TTC549 (cell line): ENCODE data around the gene PXDN.

Source experiments
- FAIRE-seq: peaks from 2 replicates; lab custom pipeline; 2012; peaks lifted over from hg19 to GRCh38; lab: Jason Lieb, UNC

Gene PXDN

DNA sequence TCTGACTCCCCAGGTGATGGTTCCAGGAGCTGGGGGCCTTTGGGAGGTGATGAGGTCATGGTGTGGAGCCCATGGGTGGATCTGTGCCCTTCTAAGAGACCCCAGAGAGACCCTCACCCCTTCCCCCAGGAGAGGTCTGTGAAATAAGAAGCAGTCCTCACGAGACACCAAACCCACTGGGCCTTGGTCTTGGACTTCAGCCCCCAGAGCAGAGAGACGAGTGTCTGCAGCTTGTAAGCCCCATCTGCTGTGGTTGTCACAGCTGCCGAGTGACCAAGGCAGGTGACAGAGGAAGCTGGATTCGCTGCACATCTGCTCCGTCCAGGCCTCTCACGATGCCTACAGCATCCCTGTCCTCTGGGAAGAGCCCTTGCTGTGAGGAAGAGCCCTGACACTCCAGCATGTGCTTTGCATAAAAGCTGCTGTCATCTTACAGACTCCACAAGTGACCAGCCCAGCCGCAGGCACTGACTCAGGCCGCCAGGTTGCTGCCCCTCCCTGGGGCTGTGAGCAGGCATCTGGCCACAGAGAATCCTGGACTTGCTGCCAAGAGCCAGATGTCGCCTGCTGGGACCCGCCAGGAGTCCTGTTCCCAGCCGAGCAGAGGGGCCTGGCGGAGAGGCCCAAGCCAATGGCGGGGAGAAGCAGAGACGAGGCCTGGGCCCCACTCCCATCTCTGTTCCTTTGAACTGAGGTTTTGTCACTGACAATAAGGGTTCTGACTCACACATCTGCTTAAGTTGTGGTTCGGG, 150.8 kb downstream of the PXDN start:
- no peak for FAIRE-seq

DNA sequence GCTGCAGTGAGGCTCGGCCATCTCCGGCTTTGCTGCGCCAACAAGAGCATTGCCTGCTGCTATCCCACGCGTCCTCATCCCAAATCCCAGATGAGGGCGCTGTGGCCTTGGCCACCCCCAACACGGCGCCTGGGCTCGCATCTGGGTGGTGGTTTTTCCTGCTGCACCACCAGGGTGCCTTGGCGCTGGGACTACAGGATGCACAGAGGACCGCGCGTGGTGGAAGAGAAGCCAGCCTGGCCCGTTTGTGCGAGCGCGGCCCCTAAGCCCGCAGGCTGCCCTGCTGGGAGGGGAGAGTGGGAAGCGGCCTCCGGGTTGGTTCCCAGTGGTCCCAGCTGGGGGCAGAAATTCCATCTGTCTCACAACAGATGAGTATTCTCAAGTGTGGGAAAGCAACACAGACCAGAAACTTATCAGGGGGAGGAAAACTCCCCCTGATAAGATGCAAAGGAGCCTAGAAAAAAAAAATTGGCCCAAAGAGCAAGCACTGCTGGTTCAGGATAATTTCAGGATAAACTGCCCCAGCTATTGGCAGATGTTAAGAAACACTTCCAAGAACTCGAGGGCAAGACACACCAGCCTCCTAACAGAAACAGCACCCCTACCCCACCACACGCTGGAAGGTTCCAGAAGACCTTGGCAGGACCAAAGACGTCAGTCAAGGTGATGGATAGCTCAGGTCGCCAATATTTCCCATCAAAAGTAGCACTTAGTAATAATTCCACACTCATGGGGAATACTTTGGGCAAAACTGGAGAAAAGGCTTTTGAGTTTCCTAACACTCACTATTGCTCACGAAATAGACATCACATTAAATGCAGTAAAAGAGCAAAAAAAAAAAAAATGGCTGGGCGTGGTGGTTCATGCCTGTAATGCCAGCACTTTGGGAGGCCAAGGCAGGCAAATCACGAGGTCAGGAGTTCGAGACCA, 152.1 kb downstream of the PXDN start:
- no peak for FAIRE-seq

DNA sequence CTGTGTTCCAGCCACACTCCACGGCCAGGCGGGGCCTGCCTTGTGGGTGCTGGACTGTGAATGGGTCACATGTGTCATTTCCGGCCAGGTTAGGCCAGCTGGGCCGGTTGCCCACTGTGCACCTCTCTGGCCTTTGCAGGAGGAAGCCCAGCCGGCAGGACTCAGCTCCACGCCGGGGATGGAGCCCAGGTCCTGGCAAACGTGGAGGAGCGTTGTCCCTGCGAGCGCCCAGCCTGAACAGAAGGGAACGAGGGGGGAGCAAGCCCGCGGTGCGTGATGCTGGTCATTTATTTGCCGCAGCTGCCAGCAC, 152.9 kb downstream of the PXDN start:
- no peak for FAIRE-seq

DNA sequence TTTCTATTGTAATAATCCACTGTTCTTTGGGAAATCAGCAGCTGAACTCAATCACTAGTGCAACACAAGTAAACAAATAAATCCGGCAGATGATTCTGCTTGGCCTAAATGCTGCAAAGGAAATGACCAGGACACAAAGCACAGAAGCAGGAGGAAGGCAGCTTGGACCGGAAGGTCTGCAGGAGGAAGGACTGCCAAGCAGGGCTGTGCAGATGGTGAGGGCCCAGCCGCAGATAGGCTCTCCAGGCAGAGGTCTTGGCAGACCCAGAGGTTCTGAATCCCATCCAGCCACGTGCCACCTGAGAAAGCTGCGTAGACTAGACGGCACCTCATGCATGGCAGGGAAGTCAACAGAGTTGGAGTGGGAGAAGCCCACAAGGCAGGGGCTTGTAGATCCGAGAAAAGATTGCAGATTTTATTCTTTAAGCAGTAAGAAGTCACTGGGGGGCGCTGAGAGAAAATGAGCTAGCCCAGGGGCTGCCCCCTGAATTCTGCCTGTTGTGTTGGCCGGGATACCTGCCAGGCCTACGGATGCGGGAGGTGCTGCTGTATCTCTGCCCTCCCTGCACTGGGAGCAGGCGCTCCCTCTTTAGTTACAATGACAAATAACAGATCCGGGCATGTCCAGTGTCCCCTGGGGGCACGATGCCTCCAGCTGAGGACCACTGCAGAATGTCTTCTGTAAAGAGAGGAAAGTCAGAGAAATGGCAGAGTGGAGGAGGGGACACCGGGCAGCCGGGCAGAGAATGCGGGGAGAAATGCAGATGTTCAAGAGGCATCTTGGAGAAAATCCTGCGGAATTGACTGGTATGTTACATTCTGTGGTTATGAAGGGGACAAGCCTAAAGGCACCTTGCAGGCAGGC, 153.5 kb downstream of the PXDN start:
- no peak for FAIRE-seq

DNA sequence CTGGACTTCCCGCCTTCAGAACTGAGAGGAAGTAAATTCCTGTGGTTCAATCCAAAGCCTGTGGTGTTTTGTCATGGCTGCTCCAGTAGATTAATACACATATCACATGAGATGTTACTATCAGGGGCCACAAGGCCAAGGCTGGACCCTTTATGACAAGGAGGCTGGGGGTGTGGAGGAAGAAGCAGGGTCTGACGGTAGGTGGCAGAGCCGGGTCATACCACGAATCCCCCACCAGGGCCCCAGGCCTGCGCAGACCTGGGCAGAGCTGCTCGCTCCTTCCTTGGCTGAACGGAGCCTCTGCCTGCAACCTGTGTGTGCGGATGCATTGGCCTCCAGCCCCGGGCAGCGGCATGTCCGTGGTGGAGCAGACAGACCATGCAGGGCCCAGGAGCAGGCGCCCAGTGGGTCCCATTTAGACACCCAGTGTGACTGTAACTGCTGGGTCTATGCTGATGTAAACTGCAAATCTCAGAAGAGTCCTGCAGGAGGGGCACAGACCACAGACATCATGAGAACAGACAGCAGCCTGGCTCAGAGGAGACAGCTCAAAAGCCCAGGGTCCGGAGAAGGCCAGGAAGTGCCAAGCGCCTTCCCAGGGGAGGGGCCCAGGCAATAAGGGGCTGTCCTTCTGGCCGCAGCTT, 155.2 kb downstream of the PXDN start:
- FAIRE-seq = no peak

DNA sequence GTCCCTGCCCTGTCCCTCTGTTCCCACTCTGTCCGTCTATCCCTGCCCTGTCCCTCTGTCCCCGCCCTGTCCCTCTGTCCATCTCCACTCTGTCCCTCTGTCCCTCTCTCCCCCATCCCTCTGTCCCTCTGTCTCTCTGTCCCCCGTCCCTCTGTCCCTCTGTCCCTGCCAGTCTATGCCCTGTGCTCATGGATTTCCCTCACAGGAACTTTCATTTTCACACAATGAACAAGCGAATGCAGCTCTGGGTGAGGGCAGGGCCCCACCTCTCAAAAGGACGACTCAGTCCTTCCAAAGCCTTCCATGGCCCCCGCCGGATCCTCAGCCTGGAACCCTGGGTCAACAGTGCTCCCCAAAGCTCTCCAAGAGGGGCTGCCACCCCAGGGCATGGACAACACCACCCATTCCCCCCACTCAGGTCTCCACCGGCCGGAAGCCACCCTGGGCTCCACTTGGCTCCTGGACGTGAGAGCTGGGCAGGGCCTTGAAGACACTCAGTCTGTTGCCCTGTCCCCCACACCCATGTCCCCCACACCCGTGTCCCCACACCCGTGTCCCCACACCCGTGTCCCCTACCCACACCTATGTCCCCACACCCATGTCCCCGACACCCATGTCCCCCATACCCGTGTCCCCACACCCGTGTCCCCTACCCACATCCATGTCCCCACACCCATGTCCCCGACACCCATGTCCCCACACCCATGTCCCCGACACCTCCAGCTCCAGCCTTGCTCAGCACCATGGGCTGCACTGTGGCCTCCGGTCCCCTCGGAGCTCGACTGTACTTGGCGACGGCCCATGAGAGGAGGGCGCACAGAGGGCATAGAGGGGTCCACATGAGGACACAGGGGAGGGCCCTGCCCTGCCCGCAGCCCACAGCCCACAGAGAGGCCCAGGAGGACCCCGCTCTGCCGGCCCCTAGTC, 156.0 kb downstream of the PXDN start:
- FAIRE-seq = no peak

DNA sequence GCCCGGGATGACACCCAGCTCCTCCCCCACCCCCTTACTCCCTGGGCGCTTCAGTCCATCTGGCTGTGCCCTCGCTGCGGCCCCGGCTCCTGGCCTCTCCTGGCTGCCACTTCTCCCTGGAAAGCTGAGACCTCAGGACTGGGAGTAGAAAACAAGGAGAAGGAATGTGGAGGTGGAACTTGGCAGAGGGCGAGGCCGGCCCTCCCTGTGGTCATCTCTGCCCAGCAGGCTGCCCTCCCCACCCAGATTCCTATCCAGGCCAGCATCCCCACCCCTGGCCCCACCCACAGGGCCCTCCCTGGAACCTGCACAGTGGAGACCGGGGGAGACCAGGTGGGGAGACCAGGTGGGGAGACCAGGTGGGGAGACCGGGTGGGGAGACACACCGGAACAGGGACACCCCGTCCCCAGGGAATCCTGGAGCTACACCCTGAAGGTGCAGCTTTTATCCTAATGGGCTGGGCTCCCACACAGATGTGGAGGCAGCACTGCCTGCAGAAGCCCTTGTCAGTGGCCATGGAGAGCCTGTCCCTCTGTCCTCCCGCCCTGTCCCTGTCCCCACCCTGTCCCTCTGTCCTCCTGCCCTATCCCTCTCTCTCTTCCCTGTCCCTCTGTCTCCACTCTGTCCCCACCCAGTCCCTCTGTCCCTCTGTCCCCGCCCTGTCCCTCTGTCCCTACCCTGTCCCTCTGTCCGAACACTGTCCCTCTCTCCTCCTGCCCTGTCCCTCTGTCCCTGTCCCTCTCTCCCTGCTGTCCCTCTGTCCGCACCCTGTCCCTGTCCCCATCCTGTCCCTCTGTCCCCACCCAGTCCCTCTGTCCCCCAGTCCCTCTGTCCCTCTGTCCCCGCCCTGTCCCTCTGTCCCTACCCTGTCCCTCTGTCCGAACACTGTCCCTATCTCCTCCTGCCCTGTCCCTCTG, 157.1 kb downstream of the PXDN start:
- FAIRE-seq = no peak

DNA sequence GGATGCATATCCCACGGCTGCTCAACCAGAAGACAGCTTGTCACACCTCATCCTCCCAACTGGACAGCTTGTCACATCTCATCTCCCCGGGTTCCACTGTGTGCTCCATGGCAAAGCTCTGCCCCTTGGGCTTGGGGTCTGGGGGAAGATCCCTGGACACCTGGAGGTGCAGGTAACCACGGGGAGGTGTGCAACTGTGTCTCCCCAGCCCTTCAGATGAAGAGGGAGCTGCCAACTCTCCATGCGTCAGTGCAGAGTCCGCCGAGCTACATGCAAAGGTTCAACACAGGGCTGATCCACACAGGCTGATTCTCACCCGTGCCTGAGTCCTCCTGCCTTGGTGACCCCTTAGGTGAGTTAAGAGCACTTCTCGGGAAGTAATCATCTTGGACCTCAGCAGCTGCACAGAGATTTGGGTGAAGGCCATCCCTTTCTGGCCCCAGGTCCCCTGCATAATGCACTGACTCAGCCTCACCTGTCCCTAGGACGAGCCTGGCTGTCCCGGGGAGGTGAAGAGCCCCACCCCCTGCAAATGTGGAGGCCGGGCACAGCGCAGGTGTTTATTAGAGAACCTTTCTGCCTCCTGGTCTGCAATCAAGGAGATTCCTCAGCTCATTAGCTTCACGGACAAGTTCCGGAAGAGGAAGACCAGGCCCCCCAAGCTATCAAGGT, 157.9 kb downstream of the PXDN start:
- FAIRE-seq = no peak

DNA sequence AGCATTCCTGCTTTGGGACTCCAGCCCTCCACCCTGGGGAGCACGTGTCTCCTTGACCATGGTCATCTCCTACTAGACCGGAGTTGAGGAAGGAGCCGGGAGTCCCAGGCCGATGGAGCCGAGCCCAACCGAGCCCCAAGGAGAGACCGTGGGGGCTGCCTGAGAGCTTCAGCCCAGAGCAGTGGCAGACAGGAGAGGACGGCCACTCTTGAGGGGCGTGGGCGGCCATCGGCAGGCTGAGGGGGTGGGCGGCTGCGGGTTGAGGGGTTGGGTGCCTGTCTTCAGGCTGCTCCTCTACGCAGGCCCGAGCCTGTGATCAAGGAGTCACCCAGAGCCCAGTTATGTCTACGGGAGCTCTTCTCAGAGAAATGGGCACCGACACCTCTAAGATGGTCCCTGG, 158.7 kb downstream of the PXDN start:
- no peak for FAIRE-seq

DNA sequence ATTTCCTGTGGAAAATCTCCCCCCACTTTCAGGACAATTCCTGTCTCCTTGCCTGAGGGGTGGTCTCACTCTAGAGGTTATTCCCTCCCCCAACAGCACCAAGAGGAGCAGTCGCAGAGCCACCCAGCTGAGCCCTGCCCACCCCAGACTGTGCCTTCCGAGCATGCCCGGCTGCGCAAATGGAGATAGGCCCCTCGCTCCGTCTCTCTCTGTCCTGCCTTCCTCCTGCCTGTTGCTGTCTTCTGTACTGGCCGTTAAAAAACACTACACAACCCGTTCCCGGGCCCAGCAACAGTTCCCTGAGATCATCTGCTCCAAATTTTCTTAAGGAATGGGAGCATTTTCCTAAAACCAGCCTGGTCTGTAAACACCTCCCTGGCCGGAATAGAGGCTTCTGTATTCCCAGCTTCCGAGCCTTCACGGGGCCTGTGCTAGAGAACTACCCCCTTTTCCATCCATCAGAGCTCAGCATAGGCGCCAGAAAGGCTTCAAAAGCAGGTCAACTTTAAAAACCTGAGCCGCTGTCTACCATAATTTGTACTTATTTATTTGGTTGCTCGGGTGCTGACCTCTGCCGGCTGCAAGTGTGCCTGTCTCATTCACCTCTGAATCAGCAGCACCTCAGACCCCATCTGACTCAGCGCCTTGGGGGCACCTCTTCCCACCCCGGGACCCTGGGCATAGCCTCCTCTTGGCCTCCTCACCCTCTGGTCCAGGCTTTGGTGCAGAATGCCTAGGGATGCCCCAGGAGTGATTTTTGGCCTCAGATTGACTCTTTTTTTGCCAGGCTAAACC, 159.4 kb downstream of the PXDN start:
- no peak for FAIRE-seq

DNA sequence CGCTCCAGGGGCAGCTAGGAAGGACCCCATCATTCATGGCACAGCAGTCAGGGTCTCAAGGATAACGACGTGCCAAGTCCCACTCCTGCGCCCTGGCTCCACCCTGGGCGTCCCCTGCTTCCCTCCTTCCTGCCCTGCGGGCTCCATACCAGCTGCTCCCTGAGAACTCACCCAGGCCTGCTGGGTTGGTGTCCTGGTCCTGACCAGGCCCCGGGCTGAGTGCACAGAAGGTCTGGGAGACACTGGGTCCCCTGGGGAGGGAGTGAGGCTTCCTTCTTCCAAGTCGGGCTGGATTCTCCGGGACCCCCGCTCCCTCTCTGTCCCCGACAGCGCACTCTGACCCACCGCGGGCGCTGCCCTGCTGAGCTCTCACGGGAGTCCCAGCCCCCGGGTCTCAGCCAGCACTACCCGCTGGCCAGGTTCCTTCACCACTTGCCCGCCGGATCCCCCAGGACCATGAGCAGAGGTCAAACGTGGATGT, 160.2 kb downstream of the PXDN start:
- no peak for FAIRE-seq

DNA sequence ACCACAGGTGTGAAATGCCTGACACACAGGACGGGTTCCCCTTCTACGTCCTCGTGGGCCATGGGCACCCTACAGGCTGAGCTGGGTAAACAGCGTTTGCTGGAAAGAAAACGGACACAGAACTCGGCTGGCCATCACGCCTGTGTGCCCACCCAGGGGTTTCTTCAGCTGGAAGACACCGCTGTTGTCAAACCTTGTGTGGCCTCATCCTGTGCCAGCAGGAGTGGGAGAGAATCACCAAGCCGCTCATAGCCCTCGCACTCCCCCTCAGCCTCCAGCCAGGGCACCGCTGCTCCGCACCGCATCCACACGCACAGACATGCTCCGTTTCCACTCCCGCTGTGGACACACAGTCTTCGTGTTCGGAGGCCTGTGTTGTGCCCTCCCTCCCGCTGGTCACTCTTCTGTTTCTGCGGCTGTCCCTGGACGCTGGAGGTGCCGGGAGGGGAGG, 161.4 kb downstream of the PXDN start:
- no peak for FAIRE-seq

DNA sequence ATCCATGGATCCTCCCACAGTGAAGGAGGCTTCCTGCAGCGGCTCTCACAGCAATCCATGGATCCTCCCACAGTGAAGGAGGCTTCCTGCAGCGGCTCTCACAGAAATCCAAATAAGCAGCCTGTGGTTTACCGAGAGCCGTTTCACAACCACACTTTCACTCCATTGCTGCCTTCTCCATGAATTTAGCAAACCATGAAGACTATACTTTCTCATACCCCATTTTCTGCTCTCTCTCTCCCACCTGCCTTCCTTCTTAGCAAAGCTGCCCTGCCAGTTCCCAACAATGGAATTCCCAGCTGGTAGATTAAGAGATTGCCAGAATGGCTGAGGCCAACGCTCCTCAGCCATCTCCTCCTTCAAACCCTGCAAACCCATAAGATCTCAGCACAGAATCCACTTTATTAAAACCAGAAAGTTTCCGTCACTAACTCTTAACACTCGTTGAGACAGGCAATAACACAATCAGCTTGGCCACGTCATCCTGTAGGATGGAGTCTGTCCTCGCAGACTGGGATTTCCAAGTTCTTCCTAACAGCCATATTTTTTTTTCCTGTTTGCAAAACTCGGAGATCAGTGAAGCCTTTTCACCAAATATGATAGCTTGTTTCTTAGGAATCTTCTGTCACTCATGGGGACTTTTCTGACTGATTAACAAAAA, 162.2 kb downstream of the PXDN start:
- FAIRE-seq = no peak
